A673 (cell line): ENCODE data around the gene ARFIP1.

Experiments used
- CTCF ChIP-seq: fragments of 300-800, 200-600 bp; sonication (generic); conservative IDR thresholded peaks from 2 replicates; pipeline ENCODE4 v1.5.1; 2017; ENCODE audit warnings: low read depth, mild to moderate bottlenecking, antibody characterized with exemption, low read length, moderate library complexity, mixed read lengths
- EZH2 ChIP-seq: fragments of 200-600 bp; sonication (generic); IDR thresholded peaks from 2 replicates; pipeline ENCODE4 v1.6.1; 2017; ENCODE audit warnings: borderline replicate concordance, low read depth, mild to moderate bottlenecking, mixed read lengths, antibody characterized with exemption, low read length; ENCODE audit not compliant: poor library complexity, severe bottlenecking

GRCh38 chr4:152917543-152918395, 138.0 kb downstream of the ARFIP1 start:
- TF ChIP-seq CTCF (no peak), EZH2 (no peak)
